B cell (primary cell): ENCODE measurements around the gene CENPM. TPM values are rescaled to one million over a fixed set of nuclear protein-coding genes. Genes with fewer than 3 reads are reported as not detected.

Source experiments
- ATAC-seq: fragments of 200-7000 bp; cut with Tn5 transposase; one replicate; pipeline ENCODE4 v1.10.0; 2021; ENCODE audit warnings: low read depth, mild to moderate bottlenecking, moderate number of reproducible peaks, moderate library complexity
- CTCF ChIA-PET: fragments of 350-600 bp; sonication (Branson Sonifier 250); formaldehyde crosslinking; loops from one replicate; lab custom pipeline; 2021; ENCODE audit warnings: antibody characterized with exemption, inconsistent platforms; lab: Charles Lee
- POLR2A ChIA-PET: fragments of 350-600 bp; sonication (Branson Sonifier 250); formaldehyde crosslinking; loops from one replicate; lab custom pipeline; 2021; ENCODE audit warnings: antibody characterized with exemption; lab: Charles Lee
- DNase-seq: peaks from one replicate; pipeline ENCODE4 v3.0.0; 2013
- H2AFZ ChIP-seq: 2 replicates; pipeline ENCODE4 v1.6.1; 2012; ENCODE audit warnings: mild to moderate bottlenecking, low read depth, low read length; ENCODE audit not compliant: insufficient read depth, poor library complexity, severe bottlenecking
- H3K27ac ChIP-seq, 2 donors: 1 replicate in 1 of 2; 2 replicates in 1 of 2; pipeline ENCODE4 v1.5.1; 2012 to 2013; ENCODE audit warnings: low read length in 2 of 2, mild to moderate bottlenecking in 2 of 2, moderate library complexity in 1 of 2
- H3K27me3 ChIP-seq, 4 experiments: fragments of 200-600 bp in 1 of 4; sonication (generic) in 1 of 4; replicated peaks in 1 of 4; 1 replicate in 2 of 4; 2 replicates in 2 of 4; pipeline versions ENCODE4 v1.6.1 to v1.7.0; 2013 to 2016; ENCODE audit warnings: low read length in 3 of 4, mild to moderate bottlenecking in 2 of 4, mixed read lengths in 1 of 4, moderate library complexity in 1 of 4; ENCODE audit not compliant: insufficient read depth in 4 of 4, control insufficient read depth in 3 of 4; ENCODE audit errors: control extremely low read depth in 1 of 4
- H3K36me3 ChIP-seq, 2 experiments: replicated peaks in 1 of 2; 1 replicate in 1 of 2; 2 replicates in 1 of 2; pipeline versions ENCODE4 v1.6.1 to v1.7.1; 2013; ENCODE audit warnings: low read length in 1 of 2; ENCODE audit not compliant: insufficient read depth in 2 of 2, control insufficient read depth in 1 of 2; ENCODE audit errors: control extremely low read depth in 1 of 2, extremely low read depth in 1 of 2
- H3K4me1 ChIP-seq, 2 donors: fragments of 200-600 bp in 1 of 2; sonication (generic) in 1 of 2; 1 replicate in 1 of 2; 2 replicates in 1 of 2; pipeline versions ENCODE4 v1.5.1 to v1.6.1; 2013 to 2017; ENCODE audit warnings: low read length in 2 of 2; ENCODE audit not compliant: control insufficient read depth in 2 of 2, insufficient read depth in 2 of 2
- H3K4me2 ChIP-seq: replicated peaks from 2 replicates; pipeline ENCODE3; 2012; ENCODE audit warnings: mild to moderate bottlenecking, low read depth, low read length; ENCODE audit not compliant: poor library complexity, severe bottlenecking
- H3K4me3 ChIP-seq, 5 experiments: fragments of 200-600 bp in 1 of 5; sonication (generic) in 1 of 5; 1 replicate in 3 of 5; 2 replicates in 2 of 5; pipeline versions ENCODE4 v1.5.1 to v1.7.0; 2011 to 2016; ENCODE audit warnings: low read length in 4 of 5, mild to moderate bottlenecking in 4 of 5, low read depth in 2 of 5, control low read depth in 1 of 5, moderate library complexity in 1 of 5; ENCODE audit not compliant: insufficient read depth in 1 of 5; ENCODE audit errors: control extremely low read depth in 1 of 5, extremely low read depth in 1 of 5
- H3K79me2 ChIP-seq: fragments of 200-600 bp; sonication (generic); one replicate; pipeline ENCODE4 v1.6.0; 2016; ENCODE audit warnings: low read length; ENCODE audit not compliant: control insufficient read depth, insufficient read depth
- H3K9ac ChIP-seq: fragments of 200-600 bp; sonication (generic); 2 replicates; pipeline ENCODE4 v1.6.1; 2017; ENCODE audit warnings: mild to moderate bottlenecking, low read length, moderate library complexity
- H3K9me3 ChIP-seq, 3 donors: one replicate each; pipeline versions ENCODE4 v1.6.1 to v1.7.1; 2013; ENCODE audit warnings: low read length in 2 of 3; ENCODE audit not compliant: control insufficient read depth in 2 of 3, insufficient read depth in 1 of 3; ENCODE audit errors: control extremely low read depth in 1 of 3
- H4K20me1 ChIP-seq: 2 replicates; pipeline ENCODE4 v1.6.0; 2012; ENCODE audit warnings: mild to moderate bottlenecking, low read length; ENCODE audit not compliant: insufficient read depth, control insufficient read depth, poor library complexity, severe bottlenecking
- H3K27ac Mint-ChIP-seq: one replicate; pipeline ENCODE4 v1.8.0; 2021; ENCODE audit warnings: mixed read lengths
- H3K27me3 Mint-ChIP-seq: one replicate; pipeline ENCODE4 v1.8.0; 2021; ENCODE audit warnings: mixed read lengths
- H3K4me1 Mint-ChIP-seq: one replicate; pipeline ENCODE4 v1.8.0; 2021; ENCODE audit warnings: mixed read lengths
- H3K4me3 Mint-ChIP-seq: one replicate; pipeline ENCODE4 v1.8.0; 2021; ENCODE audit warnings: mixed read lengths
- H3K9me3 Mint-ChIP-seq: one replicate; pipeline ENCODE4 v1.8.0; 2022; ENCODE audit warnings: mixed read lengths; ENCODE audit not compliant: insufficient read depth
- CTCF ChIP-seq: fragments of 200-600 bp; IDR thresholded peaks from one replicate; pipeline ENCODE4 v1.8.0; 2022; ENCODE audit warnings: antibody characterized with exemption, mild to moderate bottlenecking
- EZH2 ChIP-seq: IDR thresholded peaks from 2 replicates; pipeline ENCODE4 v1.6.1; 2012; ENCODE audit warnings: borderline replicate concordance, low read depth, mild to moderate bottlenecking, moderate library complexity, low read length; ENCODE audit not compliant: insufficient read depth, poor library complexity, severe bottlenecking
- WGBS: methylation state at CpG from one replicate; pipeline ENCODE4 v1.1.5; 2013; ENCODE audit warnings: missing lambda C conversion rate; ENCODE audit not compliant: insufficient coverage; 5-methylcytosine and 5-hydroxymethylcytosine counted together
- intact Hi-C: fragments of 100-400 bp; cut with micrococcal nuclease; formaldehyde crosslinking; loops from one replicate; pipeline ENCODE4 v1.10.0; 2022
- polyA plus RNA-seq: library from polyadenylated mRNA; depleted of rRNA; stranded (reverse); fragments of >200 nt; gene quantifications from 2 replicates; pipeline ENCODE4 v1.2.3, GENCODE V29; 2012
- total RNA-seq, 2 donors: library from RNA; stranded (reverse); fragments of 120-200 nt in 1 of 2; gene quantifications; 1 replicate in 1 of 2; 2 replicates in 1 of 2; pipeline versions ENCODE4 v1.2.3 to v1.2.4, GENCODE V29; 2013 to 2022

Gene CENPM
- total and polyA plus RNA-seq, 2 donors (not counting 1 experiment from before 2014, with no cell fraction given), result 30.7 to 43.8 TPM

- TF ChIP-seq CTCF (no peak), EZH2 (no peak)
- H3K4me3 Mint-ChIP-seq, result peak overlapping the region; percentile 17
- no peak overlapping the region for H3K4me3 ChIP-seq
- ATAC-seq, result no peak
- CTCF ChIA-PET, result interaction anchor here (0.5 to 5.5 kb wide), 15 partner anchors 9 to 277 kb away, joined by 3 to 52 read pairs (median 4); partner anchors contain the start of genes MEI1, SMIM45 and TNFRSF13C
- DNase-seq, result peak; percentile 18
- no peaks in the 10 kb centered on the region for H3K9me3 ChIP-seq
- peaks cover 0 to 5% of the 10 kb centered on the region in 2 experiments for H3K36me3 ChIP-seq
- no peak overlapping the region for H3K9ac ChIP-seq
- peaks cover 39% of the 10 kb centered on the region for H3K4me1 Mint-ChIP-seq
- no peak overlapping the region for H3K27ac ChIP-seq
- H4K20me1 ChIP-seq, result peaks cover 5% of the 10 kb centered on the region
- H3K27me3 Mint-ChIP-seq, result no peaks in the 10 kb centered on the region
- no peaks in the 10 kb centered on the region for H3K9me3 Mint-ChIP-seq
- peaks cover 17% of the 10 kb centered on the region for H3K79me2 ChIP-seq
- H3K4me1 ChIP-seq, result peaks cover 31 to 48% of the 10 kb centered on the region in 2 donors
- intact Hi-C loops, result loop anchor here (5.0 kb wide), 1 partner anchor 36 kb away; no protein-coding TSS in a partner anchor
- POLR2A ChIA-PET, result interaction anchor here (0.6 to 1.1 kb wide), 4 partner anchors 17 to 275 kb away, joined by 3 to 8 read pairs (median 4); partner anchors contain the start of gene TNFRSF13C
- H3K27ac Mint-ChIP-seq, result no peak overlapping the region
- H3K4me2 ChIP-seq, result no peak overlapping the region
- 100% methylated on average over 4 of the region's 9 CpGs for WGBS
- peaks cover 0 to 10% (median 0%) of the 10 kb centered on the region in 4 experiments for H3K27me3 ChIP-seq
- no peak overlapping the region for H2AFZ ChIP-seq
These were observed 3.2 kb downstream of the CENPM start for GRCh38 chr22:41943661-41944209.
